ENCODE results near the gene RABGAP1L. TPM values are rescaled to one million over a fixed set of nuclear protein-coding genes. Genes with fewer than 3 reads are reported as not detected.
A peak's percentile ranks its signal among the peaks of the same experiment; 100 is the strongest.
"Not testable (repeated sequence)": the region's sequence is repeated elsewhere in the genome, so short reads cannot be mapped to it uniquely, and the experiment has no call there.

The RABGAP1L gene
- total RNA-seq, 2 donors from 2014 or later = 53.4 to 101 TPM

DNA sequence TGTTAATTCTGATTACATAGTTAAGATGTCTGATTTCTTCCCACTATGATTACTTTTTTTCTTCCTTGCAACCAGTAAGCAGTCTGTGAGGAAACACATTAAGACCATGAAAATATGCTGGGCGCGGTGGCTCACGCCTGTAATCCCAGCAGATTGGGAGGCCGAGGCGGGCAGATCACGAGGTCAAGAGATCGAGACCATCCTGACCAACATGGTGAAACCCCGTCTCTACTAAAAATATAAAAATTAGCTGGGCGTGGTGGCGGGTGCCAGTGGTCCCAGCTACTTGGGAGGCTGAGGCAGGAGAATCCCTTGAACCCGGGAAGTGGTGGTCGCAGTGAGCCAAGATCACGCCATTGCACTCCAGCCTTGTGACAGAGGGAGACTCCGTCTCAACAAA lies 97.1 kb downstream of the RABGAP1L start:
- H3K4me3 Mint-ChIP-seq; H3K4me1 Mint-ChIP-seq (ENCODE audit: low read depth in 2 of 2); H3K9me3 Mint-ChIP-seq; H3K27me3 Mint-ChIP-seq; ATAC-seq; H3K27ac Mint-ChIP-seq; DNase-seq (ENCODE audit: low spot score): not testable (repeated sequence)
- peaks cover 18% of the 10 kb centered on the region for H3K36me3 Mint-ChIP-seq

DNA sequence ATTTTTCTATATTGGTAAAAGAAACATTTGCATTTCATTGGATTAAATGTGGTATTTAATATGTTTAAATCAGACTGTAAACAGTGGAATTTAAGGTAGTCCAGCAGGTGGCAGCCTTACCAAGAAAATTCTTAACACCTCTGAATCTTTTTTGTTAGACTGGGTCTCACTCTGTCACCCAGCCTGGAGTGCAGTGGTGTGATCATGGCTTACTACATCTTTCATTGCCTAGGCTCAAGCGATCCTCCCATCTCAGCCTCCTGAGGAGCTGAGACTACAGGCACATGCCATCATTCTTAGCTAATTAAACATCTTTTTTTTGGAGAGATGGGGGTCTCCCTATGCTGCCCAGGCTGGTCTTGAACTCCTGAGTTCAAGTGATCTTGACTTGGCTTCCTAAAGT lies 98.8 kb downstream of the RABGAP1L start:
- Mint-ChIP-seq H3K36me3 (peaks cover 18% of the 10 kb centered on the region), H3K4me3 (no peak overlapping the region), H3K27me3 (no peaks in the 10 kb centered on the region), H3K9me3 (no peaks in the 10 kb centered on the region), H3K4me1 (ENCODE audit: low read depth in 2 of 2) (peaks cover 0 to 5% of the 10 kb centered on the region in 2 donors), H3K27ac (no peak overlapping the region)
- DNase-seq (ENCODE audit: low spot score) = no peak
- ATAC-seq = no peak

DNA sequence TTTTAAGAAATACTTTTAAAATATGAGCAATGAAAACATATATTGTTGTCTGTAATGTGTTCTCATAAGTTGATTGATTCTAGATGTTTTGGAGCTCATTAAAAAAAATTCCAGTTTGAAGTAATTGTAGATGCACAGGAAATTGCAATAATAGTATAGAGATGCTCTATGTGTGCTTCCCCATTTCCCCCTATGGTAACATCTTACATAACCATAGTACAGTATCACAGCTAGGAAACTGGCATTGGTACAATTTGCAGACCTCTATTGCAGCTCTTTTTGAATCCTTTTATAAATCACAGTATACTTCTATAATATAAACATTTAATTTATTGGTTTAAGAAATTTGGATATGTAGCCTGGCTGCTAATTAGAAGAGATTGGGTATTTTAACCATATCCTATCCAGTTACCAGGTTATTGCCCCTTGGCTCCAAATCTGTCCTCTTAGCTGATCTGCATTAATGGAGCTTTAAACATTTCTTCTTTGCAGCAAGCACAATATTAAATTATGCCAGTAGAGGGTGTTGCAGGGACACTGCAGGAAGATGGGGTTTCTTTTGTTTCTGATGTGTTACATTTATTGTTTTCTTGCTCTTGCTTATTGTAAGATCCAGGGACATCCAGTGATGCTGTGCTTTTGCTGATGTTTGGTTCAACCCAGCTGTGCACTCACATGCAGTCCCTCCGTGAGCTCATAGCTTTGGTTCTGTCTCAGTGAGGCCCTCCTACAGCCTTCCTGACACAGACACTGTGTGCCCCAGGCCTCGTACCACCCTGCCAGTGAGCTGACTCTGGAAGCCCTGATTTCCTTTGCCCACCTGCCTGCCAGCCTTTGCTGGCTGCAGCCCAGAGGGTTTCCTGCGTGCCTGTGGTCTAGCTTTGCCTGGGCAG lies 103.3 kb downstream of the RABGAP1L start:
- Mint-ChIP-seq H3K4me3 (no peak overlapping the region), H3K9me3 (no peaks in the 10 kb centered on the region), H3K36me3 (no peaks in the 10 kb centered on the region), H3K4me1 (ENCODE audit: low read depth in 2 of 2) (peaks cover 0 to 5% of the 10 kb centered on the region in 2 donors), H3K27ac (no peak overlapping the region), H3K27me3 (no peaks in the 10 kb centered on the region)
- ATAC-seq (peak; percentile 17 to 48), DNase-seq (ENCODE audit: low spot score) (no peak)

DNA sequence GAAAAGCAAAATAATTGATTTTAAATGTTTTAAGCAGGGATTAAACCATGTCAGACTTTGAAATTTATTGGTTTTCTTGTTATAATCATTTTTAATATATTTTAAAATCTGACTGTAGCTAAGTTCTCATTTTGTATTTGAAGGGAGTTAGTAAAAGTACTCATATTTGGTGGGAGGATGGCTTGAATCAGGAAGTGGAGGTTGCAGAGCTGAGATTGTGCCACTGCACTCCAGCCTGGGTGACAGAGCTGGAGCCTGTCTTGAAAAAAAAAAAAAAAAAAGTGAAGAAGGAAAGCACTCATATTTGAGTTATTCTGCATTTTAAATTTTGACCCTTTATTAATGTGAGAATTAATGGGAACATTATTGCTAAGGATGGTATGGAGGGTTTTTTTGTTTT lies 106.0 kb downstream of the RABGAP1L start:
- Mint-ChIP-seq H3K4me3 (no peak overlapping the region), H3K36me3 (no peaks in the 10 kb centered on the region), H3K27me3 (no peaks in the 10 kb centered on the region), H3K9me3 (no peaks in the 10 kb centered on the region), H3K4me1 (ENCODE audit: low read depth in 2 of 2) (peaks cover 0 to 5% of the 10 kb centered on the region in 2 donors), H3K27ac (no peak overlapping the region)
- DNase-seq (ENCODE audit: low spot score) = no peak
- no peak for ATAC-seq

DNA sequence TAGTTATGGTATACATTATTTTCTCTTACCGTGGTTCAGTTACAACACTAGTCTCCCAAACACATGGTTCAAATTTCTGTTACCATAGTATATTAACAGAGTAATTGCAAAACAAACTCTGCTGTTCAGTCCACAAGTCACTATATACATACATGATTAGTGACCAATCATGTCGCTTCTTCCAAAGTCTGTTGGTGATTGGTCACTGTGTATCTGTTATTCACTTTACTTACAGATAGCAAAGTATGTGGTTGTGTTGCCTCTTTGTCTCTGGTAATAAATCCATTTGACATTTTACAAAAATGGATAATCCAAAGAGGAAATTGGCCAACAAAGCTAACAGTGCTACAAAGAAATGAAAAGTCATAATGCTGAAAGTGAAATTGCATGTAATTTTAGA lies 107.2 kb downstream of the RABGAP1L start:
- peaks cover 0 to 5% of the 10 kb centered on the region in 2 donors for H3K4me1 Mint-ChIP-seq (ENCODE audit: low read depth in 2 of 2)
- no peak overlapping the region for H3K27ac Mint-ChIP-seq
- no peak for DNase-seq (ENCODE audit: low spot score)
- no peaks in the 10 kb centered on the region for H3K36me3 Mint-ChIP-seq
- no peaks in the 10 kb centered on the region for H3K27me3 Mint-ChIP-seq
- no peak for ATAC-seq
- no peak overlapping the region for H3K4me3 Mint-ChIP-seq
- no peaks in the 10 kb centered on the region for H3K9me3 Mint-ChIP-seq

DNA sequence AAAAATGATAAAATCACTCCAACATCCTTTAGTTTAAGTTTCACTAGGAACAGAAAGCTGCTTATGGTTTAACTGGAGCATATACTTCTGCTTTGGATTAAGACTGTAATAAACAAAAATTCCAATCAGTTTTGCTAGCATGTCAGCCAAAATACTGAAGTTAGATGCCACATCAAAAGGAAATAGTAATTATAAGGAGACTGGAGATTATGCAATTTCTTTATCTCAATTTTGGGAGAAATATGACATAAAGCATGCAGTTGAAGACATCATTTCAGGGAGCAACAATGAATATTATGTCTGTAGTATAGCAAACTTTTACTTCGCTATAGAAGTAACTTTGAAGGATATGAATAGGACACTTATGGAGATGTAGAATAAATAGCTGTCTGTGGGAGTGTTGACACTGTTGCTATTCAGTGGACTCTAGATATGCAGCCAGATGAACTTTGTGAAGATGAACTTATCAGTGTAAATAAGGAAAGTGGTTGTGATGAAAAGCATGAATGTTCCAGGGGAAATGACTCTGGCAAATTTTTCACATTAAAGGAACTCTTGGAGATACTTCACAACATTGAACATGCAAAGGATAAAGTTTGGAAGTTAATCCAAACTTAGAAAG lies 107.8 kb downstream of the RABGAP1L start:
- Mint-ChIP-seq H3K27me3 (no peaks in the 10 kb centered on the region), H3K36me3 (no peaks in the 10 kb centered on the region), H3K4me1 (ENCODE audit: low read depth in 2 of 2) (peaks cover 0 to 5% of the 10 kb centered on the region in 2 donors), H3K4me3 (no peak overlapping the region), H3K27ac (no peak overlapping the region), H3K9me3 (no peaks in the 10 kb centered on the region)
- no peak for DNase-seq (ENCODE audit: low spot score)
- ATAC-seq = no peak

DNA sequence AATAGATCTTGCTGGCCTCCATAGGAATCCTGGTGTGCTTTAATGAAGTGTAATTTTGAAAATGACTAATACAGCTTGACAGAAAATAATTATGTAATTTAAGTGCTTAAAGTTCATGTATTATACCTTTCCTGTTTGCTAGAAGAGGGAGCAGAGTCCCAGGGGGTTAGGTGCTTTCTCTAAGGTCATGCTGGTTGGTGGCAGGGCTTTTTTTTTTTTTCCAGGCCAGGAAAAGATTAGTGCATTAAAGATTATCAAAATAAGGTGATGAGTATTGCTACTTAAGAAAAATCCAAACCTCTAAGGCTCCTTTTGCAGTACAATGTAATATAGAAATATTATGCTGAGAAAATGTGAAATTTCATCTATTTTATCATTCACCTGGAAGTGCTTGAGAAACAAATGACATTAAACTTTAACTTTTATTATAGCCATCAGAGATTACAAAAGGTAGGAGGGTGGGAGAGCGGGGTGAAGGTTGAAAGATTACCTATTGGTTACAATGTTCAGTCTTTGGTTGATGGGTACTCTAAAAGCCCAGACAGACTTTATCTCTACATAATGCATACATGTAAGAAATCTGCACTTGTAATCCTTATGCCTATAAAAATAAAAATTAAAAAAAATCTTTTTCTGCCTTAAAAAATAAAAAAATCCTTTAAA lies 110.8 kb downstream of the RABGAP1L start:
- no peak for ATAC-seq
- H3K36me3 Mint-ChIP-seq = no peaks in the 10 kb centered on the region
- no peak for DNase-seq (ENCODE audit: low spot score)
- no peaks in the 10 kb centered on the region for H3K4me1 Mint-ChIP-seq (ENCODE audit: low read depth in 2 of 2)
- no peaks in the 10 kb centered on the region for H3K9me3 Mint-ChIP-seq
- H3K4me3 Mint-ChIP-seq = no peak overlapping the region
- no peak overlapping the region for H3K27ac Mint-ChIP-seq
- H3K27me3 Mint-ChIP-seq = no peaks in the 10 kb centered on the region

DNA sequence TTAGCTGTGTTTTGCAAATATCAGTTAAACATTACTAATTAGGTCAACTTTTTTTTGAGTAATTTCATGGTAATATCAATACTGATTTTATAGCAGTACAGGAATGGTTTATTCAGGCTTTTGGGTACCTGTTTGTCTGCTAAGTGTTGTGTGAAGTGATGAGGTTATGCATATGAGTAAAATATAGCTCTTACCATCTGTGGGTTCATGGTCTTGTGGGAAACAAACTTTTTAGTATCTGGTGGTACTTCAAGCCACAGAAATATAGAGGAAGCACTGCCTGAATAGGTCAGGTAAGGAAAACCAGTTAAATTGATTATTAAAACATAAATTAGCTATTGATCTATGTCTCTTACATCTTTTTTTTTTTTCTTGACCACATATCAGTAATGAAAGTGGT lies 113.9 kb downstream of the RABGAP1L start:
- H3K27me3 Mint-ChIP-seq = no peaks in the 10 kb centered on the region
- no peak for DNase-seq (ENCODE audit: low spot score)
- H3K27ac Mint-ChIP-seq = no peak overlapping the region
- ATAC-seq = no peak
- no peaks in the 10 kb centered on the region for H3K4me1 Mint-ChIP-seq (ENCODE audit: low read depth in 2 of 2)
- no peaks in the 10 kb centered on the region for H3K36me3 Mint-ChIP-seq
- no peak overlapping the region for H3K4me3 Mint-ChIP-seq
- H3K9me3 Mint-ChIP-seq = no peaks in the 10 kb centered on the region

DNA sequence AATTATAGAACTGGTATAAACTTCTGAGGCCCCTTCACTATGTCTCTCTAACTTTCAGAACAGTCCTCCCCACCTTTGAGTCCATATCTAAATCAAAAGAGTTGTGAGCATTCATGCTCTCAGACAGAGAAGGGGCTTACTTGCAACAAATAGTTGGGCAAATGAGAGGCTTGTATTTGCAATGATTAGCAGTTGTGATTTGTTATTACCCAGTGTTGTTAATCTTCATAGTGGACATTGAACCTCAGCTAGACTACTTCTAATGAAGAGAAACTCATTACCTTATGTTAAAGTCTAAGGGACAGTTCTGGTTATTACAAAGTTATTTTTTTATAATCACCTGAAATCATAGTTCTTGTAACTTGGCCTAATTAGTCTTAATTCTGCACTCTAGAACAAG lies 114.5 kb downstream of the RABGAP1L start:
- Mint-ChIP-seq H3K9me3 (no peaks in the 10 kb centered on the region), H3K27ac (no peak overlapping the region), H3K4me1 (ENCODE audit: low read depth in 2 of 2) (no peaks in the 10 kb centered on the region), H3K27me3 (no peaks in the 10 kb centered on the region), H3K36me3 (no peaks in the 10 kb centered on the region), H3K4me3 (no peak overlapping the region)
- ATAC-seq (no peak), DNase-seq (ENCODE audit: low spot score) (no peak)

DNA sequence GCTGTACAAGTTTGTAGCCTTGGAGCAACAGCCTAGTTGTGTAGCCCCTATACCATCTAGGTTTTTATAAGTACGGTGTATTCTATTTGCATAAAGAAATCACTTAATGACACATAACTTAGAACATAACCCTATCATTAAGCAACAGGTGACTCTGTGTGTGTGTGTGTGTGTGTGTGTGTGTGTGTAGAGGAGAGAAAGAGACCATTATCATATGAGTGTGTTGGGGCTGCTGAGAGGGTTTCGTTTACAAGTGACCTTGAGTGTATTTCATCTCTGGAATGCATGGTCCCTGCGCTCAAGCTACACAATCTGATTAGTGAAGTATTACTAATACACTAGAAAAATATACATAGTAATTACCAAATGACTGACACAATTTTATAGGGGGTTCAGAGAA lies 115.1 kb downstream of the RABGAP1L start:
- no peaks in the 10 kb centered on the region for H3K36me3 Mint-ChIP-seq
- H3K27ac Mint-ChIP-seq = no peak overlapping the region
- H3K4me1 Mint-ChIP-seq (ENCODE audit: low read depth in 2 of 2) = no peaks in the 10 kb centered on the region
- DNase-seq (ENCODE audit: low spot score) (no peak), ATAC-seq (no peak)
- H3K27me3 Mint-ChIP-seq = no peaks in the 10 kb centered on the region
- no peak overlapping the region for H3K4me3 Mint-ChIP-seq
- no peaks in the 10 kb centered on the region for H3K9me3 Mint-ChIP-seq

DNA sequence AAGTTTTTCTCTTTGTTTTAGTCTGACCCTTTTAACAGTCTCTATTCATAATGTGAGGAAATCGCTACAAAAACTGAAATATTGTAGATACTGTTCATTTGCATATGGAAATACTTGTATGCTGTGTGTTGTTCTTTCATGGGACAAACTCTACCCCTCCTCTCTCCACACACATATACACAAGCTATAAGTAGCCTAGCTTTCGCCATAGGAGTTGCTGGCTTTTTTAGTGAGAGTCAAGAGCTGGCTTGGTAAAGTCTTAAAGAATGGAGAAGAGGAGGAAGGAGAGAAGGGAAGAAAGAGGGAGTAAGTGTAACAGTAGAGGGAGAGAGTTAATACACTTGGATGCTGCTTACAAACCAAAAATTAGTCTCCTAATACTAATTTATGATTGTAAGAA lies 115.6 kb downstream of the RABGAP1L start:
- H3K36me3 Mint-ChIP-seq = no peaks in the 10 kb centered on the region
- H3K4me1 Mint-ChIP-seq (ENCODE audit: low read depth in 2 of 2) = no peaks in the 10 kb centered on the region
- no peaks in the 10 kb centered on the region for H3K27me3 Mint-ChIP-seq
- DNase-seq (ENCODE audit: low spot score) (no peak), ATAC-seq (no peak)
- H3K9me3 Mint-ChIP-seq = no peaks in the 10 kb centered on the region
- no peak overlapping the region for H3K27ac Mint-ChIP-seq
- no peak overlapping the region for H3K4me3 Mint-ChIP-seq

DNA sequence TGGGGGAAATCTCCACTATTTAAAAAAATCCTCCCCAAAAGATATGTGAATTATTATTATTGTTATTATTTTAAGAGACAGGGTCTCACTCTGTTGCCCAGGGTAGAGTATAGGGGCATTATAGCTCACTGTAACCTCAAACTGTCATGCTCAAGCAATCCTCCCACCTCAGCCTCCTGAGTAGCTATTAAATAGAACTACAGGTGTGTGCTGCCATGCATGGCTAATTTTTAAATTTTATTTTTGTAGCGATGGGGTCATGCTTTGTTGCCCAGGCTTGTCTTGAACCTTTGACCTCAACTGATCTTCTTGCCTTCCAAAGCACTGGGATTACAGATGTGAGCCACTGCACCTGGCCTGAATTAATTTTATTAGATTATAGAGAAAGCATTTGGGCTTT lies 116.8 kb downstream of the RABGAP1L start:
- ATAC-seq (no peak), DNase-seq (ENCODE audit: low spot score) (no peak)
- no peaks in the 10 kb centered on the region for H3K4me1 Mint-ChIP-seq (ENCODE audit: low read depth in 2 of 2)
- H3K4me3 Mint-ChIP-seq = no peak overlapping the region
- H3K9me3 Mint-ChIP-seq = no peaks in the 10 kb centered on the region
- no peak overlapping the region for H3K27ac Mint-ChIP-seq
- H3K36me3 Mint-ChIP-seq = peaks cover 7% of the 10 kb centered on the region
- H3K27me3 Mint-ChIP-seq = no peaks in the 10 kb centered on the region

DNA sequence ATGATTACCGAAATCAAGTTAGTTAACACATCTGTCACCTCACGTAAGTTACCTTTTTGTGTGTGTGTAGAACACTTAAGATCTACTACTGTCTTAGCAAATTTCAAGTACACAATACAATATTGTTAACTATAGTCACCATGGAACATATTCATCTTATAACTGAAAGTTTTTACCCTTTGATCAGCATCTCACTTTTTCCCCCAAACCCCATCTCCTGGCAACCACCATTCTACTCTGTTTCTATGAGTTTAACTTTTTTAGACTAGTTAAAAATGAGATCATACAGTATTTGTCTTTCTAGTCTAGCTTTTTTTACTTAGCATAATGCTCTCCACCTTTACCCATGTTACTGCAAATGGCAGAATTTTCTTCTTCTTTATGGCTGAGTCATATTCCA lies 124.7 kb downstream of the RABGAP1L start:
- ATAC-seq (no peak), DNase-seq (ENCODE audit: low spot score) (no peak)
- peaks cover 0 to 6% of the 10 kb centered on the region in 2 donors for H3K4me1 Mint-ChIP-seq (ENCODE audit: low read depth in 2 of 2)
- no peaks in the 10 kb centered on the region for H3K27me3 Mint-ChIP-seq
- peaks cover 51% of the 10 kb centered on the region for H3K36me3 Mint-ChIP-seq
- H3K9me3 Mint-ChIP-seq = peaks cover 4% of the 10 kb centered on the region
- no peak overlapping the region for H3K4me3 Mint-ChIP-seq
- H3K27ac Mint-ChIP-seq = no peak overlapping the region

DNA sequence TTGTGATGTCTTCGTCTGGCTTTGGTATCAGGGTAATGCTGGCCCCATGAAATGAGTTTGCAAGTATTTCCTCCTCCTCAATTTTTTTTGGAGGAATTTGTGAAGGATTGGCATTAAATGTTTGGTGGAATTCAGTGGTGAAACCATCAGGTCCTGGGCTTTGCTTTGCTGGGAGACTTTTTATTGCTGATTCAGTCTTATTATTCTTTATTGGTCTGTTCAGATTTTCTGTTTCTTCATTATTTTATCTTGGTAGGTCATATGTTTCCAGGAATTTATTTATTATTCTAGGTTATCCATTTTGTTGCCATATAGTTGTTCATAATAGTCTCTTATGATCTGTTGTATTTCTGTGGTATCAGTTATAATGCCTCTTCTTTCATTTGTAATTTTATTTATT lies 126.7 kb downstream of the RABGAP1L start:
- DNase-seq (ENCODE audit: low spot score) (no peak), ATAC-seq (no peak)
- Mint-ChIP-seq H3K4me3 (no peak overlapping the region), H3K27me3 (no peaks in the 10 kb centered on the region), H3K27ac (no peak overlapping the region), H3K4me1 (ENCODE audit: low read depth in 2 of 2) (peaks cover 0 to 6% of the 10 kb centered on the region in 2 donors), H3K36me3 (peaks cover 55% of the 10 kb centered on the region), H3K9me3 (peaks cover 4% of the 10 kb centered on the region)

Data from natural killer cell treated with Interleukin-12 subunit alpha and Interleukin-12 subunit beta and Interleukin-15 and Interleukin-18, amount 100 ng/mL, for 72 hours (primary cell).